ENCODE data around the gene HPS5. TPM values are rescaled to one million over a fixed set of nuclear protein-coding genes. Genes with fewer than 3 reads are reported as not detected.

Gene HPS5, protein sequence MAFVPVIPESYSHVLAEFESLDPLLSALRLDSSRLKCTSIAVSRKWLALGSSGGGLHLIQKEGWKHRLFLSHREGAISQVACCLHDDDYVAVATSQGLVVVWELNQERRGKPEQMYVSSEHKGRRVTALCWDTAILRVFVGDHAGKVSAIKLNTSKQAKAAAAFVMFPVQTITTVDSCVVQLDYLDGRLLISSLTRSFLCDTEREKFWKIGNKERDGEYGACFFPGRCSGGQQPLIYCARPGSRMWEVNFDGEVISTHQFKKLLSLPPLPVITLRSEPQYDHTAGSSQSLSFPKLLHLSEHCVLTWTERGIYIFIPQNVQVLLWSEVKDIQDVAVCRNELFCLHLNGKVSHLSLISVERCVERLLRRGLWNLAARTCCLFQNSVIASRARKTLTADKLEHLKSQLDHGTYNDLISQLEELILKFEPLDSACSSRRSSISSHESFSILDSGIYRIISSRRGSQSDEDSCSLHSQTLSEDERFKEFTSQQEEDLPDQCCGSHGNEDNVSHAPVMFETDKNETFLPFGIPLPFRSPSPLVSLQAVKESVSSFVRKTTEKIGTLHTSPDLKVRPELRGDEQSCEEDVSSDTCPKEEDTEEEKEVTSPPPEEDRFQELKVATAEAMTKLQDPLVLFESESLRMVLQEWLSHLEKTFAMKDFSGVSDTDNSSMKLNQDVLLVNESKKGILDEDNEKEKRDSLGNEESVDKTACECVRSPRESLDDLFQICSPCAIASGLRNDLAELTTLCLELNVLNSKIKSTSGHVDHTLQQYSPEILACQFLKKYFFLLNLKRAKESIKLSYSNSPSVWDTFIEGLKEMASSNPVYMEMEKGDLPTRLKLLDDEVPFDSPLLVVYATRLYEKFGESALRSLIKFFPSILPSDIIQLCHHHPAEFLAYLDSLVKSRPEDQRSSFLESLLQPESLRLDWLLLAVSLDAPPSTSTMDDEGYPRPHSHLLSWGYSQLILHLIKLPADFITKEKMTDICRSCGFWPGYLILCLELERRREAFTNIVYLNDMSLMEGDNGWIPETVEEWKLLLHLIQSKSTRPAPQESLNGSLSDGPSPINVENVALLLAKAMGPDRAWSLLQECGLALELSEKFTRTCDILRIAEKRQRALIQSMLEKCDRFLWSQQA
- 15.3 and 23.2 TPM in 2 replicates for polyA plus RNA-seq (2011; rRNA removed)
- polyA minus RNA-seq (2011; rRNA and poly(A)+ RNA removed): 14.1 and 21.7 TPM in 2 replicates

DNA sequence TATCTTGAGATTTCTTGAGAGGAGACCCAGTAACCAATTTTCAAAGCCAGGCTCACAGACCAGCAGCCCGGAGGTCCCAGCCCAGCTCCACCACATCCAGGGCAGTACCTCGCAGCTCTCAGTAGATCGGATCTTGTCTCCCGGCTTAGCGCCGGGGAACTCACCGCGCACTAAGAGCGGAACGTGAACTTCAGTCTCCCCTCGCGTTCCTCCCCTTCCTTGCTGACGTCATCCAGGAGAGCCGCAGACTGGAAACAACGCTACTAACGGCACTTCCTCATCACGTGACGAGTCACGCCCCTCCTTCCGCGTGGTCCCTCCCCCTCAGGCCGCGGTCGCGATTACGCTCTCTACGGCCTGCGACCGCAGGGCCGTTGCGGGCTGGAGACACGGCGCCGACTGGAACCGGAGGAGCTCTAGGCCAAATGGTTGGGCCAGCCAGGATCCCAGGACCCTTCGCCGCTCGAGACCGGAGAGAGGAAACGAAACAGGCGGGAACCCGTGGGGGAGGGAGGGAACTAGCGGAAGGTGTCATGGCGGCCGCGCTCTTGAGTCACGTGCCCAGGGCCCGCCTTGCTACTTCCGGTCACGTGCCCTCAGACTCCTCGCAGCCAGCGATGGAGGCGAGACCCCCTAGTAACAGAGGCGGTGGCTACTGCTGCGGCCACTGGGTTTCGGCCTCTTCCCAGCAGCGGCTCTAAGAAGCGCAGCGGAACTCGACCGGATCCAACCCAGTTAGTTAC lies at the start of gene HPS5, which contains the start of gene GTF2H1:
TSS of gene HPS5 (minus strand) at position 172 of the 743 bp plus-strand sequence. CDS start 4,282 bp downstream, outside the sequence.
TSS of gene GTF2H1 (plus strand) at position 599 of the 743 bp plus-strand sequence. CDS start 10,508 bp downstream, outside the sequence.
- ChIA-PET POLR2A (interaction anchor here (0.8 to 1.3 kb wide), 3 partner anchors 9 to 73 kb away, joined by 3 to 5 read pairs (median 4); partner anchors contain the start of gene LDHA), CTCF (interaction anchor here (1.1 to 1.9 kb wide), 2 partner anchors 72 to 78 kb away, joined by 3 to 8 read pairs; partner anchors contain the start of gene LDHA)
- TF ChIP-seq, protein P1, sequence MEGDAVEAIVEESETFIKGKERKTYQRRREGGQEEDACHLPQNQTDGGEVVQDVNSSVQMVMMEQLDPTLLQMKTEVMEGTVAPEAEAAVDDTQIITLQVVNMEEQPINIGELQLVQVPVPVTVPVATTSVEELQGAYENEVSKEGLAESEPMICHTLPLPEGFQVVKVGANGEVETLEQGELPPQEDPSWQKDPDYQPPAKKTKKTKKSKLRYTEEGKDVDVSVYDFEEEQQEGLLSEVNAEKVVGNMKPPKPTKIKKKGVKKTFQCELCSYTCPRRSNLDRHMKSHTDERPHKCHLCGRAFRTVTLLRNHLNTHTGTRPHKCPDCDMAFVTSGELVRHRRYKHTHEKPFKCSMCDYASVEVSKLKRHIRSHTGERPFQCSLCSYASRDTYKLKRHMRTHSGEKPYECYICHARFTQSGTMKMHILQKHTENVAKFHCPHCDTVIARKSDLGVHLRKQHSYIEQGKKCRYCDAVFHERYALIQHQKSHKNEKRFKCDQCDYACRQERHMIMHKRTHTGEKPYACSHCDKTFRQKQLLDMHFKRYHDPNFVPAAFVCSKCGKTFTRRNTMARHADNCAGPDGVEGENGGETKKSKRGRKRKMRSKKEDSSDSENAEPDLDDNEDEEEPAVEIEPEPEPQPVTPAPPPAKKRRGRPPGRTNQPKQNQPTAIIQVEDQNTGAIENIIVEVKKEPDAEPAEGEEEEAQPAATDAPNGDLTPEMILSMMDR (IDR thresholded peaks at IDR 0.05; ENCODE audit: insufficient read depth, low read depth, low read length): no peak

DNA sequence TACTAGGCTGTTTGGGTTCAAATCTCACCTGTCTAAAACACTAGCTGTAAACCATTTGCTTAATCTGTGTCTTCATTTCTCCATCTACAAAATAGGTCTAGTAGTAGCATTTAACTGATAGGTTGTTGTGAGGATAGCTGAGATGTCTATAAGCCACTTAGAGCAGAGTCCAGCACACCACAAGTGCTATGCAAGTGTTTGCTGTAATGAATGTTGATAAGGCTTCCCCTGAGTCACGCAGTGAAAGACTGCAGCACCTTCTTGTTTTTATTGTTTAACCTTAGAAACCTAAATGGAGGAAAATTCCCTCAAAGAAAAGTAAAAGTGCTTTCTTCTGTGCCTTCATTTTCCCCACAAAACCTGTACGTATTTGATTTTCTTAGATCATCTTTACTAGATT lies 49.3 kb upstream of the HPS5 start:
- no peak for DNase-seq (ENCODE audit: low read depth)

More for the DNA sequence above, at the start of gene HPS5, which contains the start of gene GTF2H1:
- Histone ChIP-seq H3K4me3 (ENCODE audit: low read depth, low read length) (peak within 1 kb of the TSS; percentile 65), H3K27me3 (ENCODE audit: control insufficient read depth, insufficient read depth, low read length) (no peaks in the 10 kb centered on the region), H3K36me3 (ENCODE audit: control insufficient read depth, insufficient read depth, low read length) (peaks cover 1% of the 10 kb centered on the region; the same call in 1 of the 2 replicates)
- DNase-seq (ENCODE audit: low read depth): peak; percentile 84

DNA sequence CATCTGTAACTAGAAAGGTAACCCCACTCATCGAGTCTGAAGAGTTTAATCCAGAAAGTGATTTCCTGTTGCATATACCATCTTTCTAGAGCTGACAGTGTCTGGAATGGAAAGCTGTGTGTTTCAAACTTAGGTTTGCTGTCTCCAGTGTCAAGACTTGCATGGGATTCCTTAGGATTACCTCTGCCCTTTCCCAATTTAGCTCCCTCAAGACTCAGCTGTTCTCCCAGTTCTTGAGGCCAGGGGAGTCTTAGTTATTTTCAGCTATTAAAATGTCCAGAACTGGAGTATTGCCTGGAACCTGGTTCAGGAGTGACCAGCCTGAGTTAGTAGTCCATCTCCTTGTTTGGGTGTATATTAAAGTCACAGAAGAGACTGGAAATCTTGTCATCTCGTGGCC lies 47.5 kb upstream of the HPS5 start:
- CTCF ChIA-PET: no interaction called here

More for the DNA sequence above, 49.3 kb upstream of the HPS5 start:
- POLR2A ChIA-PET: no interaction called here
- Histone ChIP-seq H3K4me3 (ENCODE audit: low read depth, low read length) (no peak overlapping the region), H3K27me3 (ENCODE audit: control insufficient read depth, insufficient read depth, low read length) (no peaks in the 10 kb centered on the region), H3K36me3 (ENCODE audit: control insufficient read depth, insufficient read depth, low read length) (peaks cover 2% of the 10 kb centered on the region; the same call in 1 of the 2 replicates)
- TF ChIP-seq, protein P1 (IDR thresholded peaks at IDR 0.05; ENCODE audit: insufficient read depth, low read depth, low read length): no peak
- CTCF ChIA-PET: interaction anchor here (0.6 to 1.4 kb wide), 2 partner anchors 12 to 37 kb away, joined by 3 read pairs; no protein-coding TSS in a partner anchor

DNA sequence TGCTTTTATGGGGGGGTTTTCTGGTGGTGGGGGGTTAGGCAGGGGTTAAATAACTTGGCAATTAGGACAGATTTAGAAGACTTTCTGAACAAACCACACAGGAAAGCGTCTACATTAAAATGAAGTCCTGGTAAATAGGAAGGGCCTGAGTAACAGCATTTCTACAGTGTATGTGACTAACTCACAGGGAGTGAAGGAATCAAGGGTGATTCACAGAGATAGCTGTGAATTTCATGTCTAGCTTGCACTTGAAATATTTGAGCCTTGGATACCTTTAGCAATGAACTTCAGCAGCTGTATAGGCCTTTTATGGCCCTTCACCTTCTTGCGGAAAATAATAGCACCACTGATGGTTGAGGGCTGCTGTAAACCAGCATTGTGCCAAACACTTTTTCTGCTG lies 46.3 kb upstream of the HPS5 start:
- ChIA-PET POLR2A (interaction anchor here (0.6 kb wide), 1 partner anchor 27 kb away, joined by 4 read pairs; no protein-coding TSS in a partner anchor), CTCF (interaction anchor here (1.9 kb wide), 1 partner anchor 124 kb away, joined by 5 read pairs; no protein-coding TSS in a partner anchor)
- Histone ChIP-seq H3K27me3 (ENCODE audit: control insufficient read depth, insufficient read depth, low read length) (no peaks in the 10 kb centered on the region), H3K4me3 (ENCODE audit: low read depth, low read length) (no peak overlapping the region), H3K36me3 (ENCODE audit: control insufficient read depth, insufficient read depth, low read length) (peaks cover 10% of the 10 kb centered on the region)
- TF ChIP-seq, protein P1 (IDR thresholded peaks at IDR 0.05; ENCODE audit: insufficient read depth, low read depth, low read length): no peak
- no peak for DNase-seq (ENCODE audit: low read depth)

More for the DNA sequence above, 47.5 kb upstream of the HPS5 start:
- H3K4me3 ChIP-seq (ENCODE audit: low read depth, low read length): no peak overlapping the region
- no peaks in the 10 kb centered on the region for H3K27me3 ChIP-seq (ENCODE audit: control insufficient read depth, insufficient read depth, low read length)
- TF ChIP-seq, protein P1 (IDR thresholded peaks at IDR 0.05; ENCODE audit: insufficient read depth, low read depth, low read length): no peak
- no peak for DNase-seq (ENCODE audit: low read depth)
- peaks cover 8% of the 10 kb centered on the region for H3K36me3 ChIP-seq (ENCODE audit: control insufficient read depth, insufficient read depth, low read length)
- POLR2A ChIA-PET: no interaction called here
